NCI-H2081 (cell line): ENCODE measurements around the gene BASP1.
A peak's percentile ranks its signal among the peaks of the same experiment; 100 is the strongest.

Source experiments
- DNase-seq, 2 experiments: peaks; one replicate each; lab custom pipeline; 2025; lab: John Stamatoyannopoulos, UW

BASP1 gene

GRCh38 chr5:17217493-17218352 is at the start of gene BASP1:
BASP1 (plus strand) TSS chr5:17217631; CDS start chr5:17275217, 57,586 bp downstream.
- peak; percentile 89 to 96 for DNase-seq

- no peak for DNase-seq
These were observed 47.9 kb upstream of the BASP1 start for GRCh38 chr5:17169507-17169906.

GRCh38 chr5:17172791-17173190 is 44.6 kb upstream of the BASP1 start:
- no peak for DNase-seq

GRCh38 chr5:17174965-17175364 is 42.5 kb upstream of the BASP1 start:
- no peak for DNase-seq

GRCh38 chr5:17177501-17178372 is 39.7 kb upstream of the BASP1 start:
- no peak for DNase-seq

GRCh38 chr5:17178373-17178675 is 39.1 kb upstream of the BASP1 start:
- DNase-seq, result no peak

- no peak for DNase-seq
These were observed 37.0 kb upstream of the BASP1 start for GRCh38 chr5:17180330-17180843.

- no peak for DNase-seq
These were observed 36.3 kb upstream of the BASP1 start for GRCh38 chr5:17180864-17181723.

GRCh38 chr5:17182494-17182893 is 34.9 kb upstream of the BASP1 start:
- no peak for DNase-seq

GRCh38 chr5:17182981-17183380 is 34.5 kb upstream of the BASP1 start:
- no peak for DNase-seq

GRCh38 chr5:17183831-17184230 is 33.6 kb upstream of the BASP1 start:
- DNase-seq, result no peak

GRCh38 chr5:17184588-17184987 is 32.8 kb upstream of the BASP1 start:
- no peak for DNase-seq

- no peak for DNase-seq
These were observed 32.1 kb upstream of the BASP1 start for GRCh38 chr5:17185349-17185748.

- no peak for DNase-seq
These were observed 31.7 kb upstream of the BASP1 start for GRCh38 chr5:17185773-17186172.

GRCh38 chr5:17186256-17186655 is 31.2 kb upstream of the BASP1 start:
- no peak for DNase-seq

GRCh38 chr5:17187011-17187785 is 30.2 kb upstream of the BASP1 start:
- DNase-seq, result no peak

GRCh38 chr5:17187786-17188170 is 29.7 kb upstream of the BASP1 start:
- no peak for DNase-seq

GRCh38 chr5:17189381-17190036 is 27.9 kb upstream of the BASP1 start:
- DNase-seq, result peak; percentile 89 to 91

GRCh38 chr5:17190242-17190778 is 27.1 kb upstream of the BASP1 start:
- peak; percentile 52 to 68 for DNase-seq

- DNase-seq, result no peak
These were observed 26.5 kb upstream of the BASP1 start for GRCh38 chr5:17190799-17191391.
